Endothelial cell of umbilical vein (primary cell): Measurements from ENCODE around the gene P2RY13. TPM values are rescaled to one million over a fixed set of nuclear protein-coding genes. Genes with fewer than 3 reads are reported as not detected.

Experiments used
- BruUV-seq: library from RNA; stranded (reverse); fragments of 400-500 nt; replicated peaks from 2 replicates; lab custom pipeline; 2021; lab: Mats Ljungman, UMichigan
- CTCF ChIA-PET: fragments of 300-600, 350-600 bp; sonication (Branson Sonifier 250); formaldehyde crosslinking; loops from one replicate; lab custom pipeline; 2021; ENCODE audit warnings: antibody characterized with exemption, inconsistent platforms; lab: Charles Lee
- POLR2A ChIA-PET: fragments of 300-600, 350-600 bp; sonication (Branson Sonifier 250); formaldehyde crosslinking; loops from one replicate; lab custom pipeline; 2021; ENCODE audit warnings: antibody characterized with exemption, inconsistent platforms; lab: Charles Lee
- DNase-seq: peaks from one replicate; pipeline ENCODE4 v3.0.0-alpha.2; 2011; ENCODE audit warnings: low read depth, low spot score
- FAIRE-seq: peaks from 2 replicates; lab custom pipeline; 2011; peaks lifted over from hg19 to GRCh38; lab: Jason Lieb, UNC
- H2AFZ ChIP-seq: 2 replicates; pipeline ENCODE4 v1.6.0; 2012; ENCODE audit warnings: low read depth, low read length, control low read depth, inconsistent platforms
- H3K27ac ChIP-seq: 2 replicates; pipeline ENCODE4 v1.5.1; 2011; ENCODE audit warnings: low read depth, mild to moderate bottlenecking, control low read depth, low read length, moderate library complexity; ENCODE audit not compliant: insufficient read depth
- H3K27me3 ChIP-seq, 2 experiments: 2 replicates each; pipeline versions ENCODE4 v1.6.0 to v1.6.1; 2011; ENCODE audit warnings: low read length in 2 of 2, mixed read lengths in 1 of 2; ENCODE audit not compliant: control insufficient read depth in 2 of 2, insufficient read depth in 2 of 2
- H3K36me3 ChIP-seq, 2 experiments: 2 replicates in 1 of 2; 3 replicates in 1 of 2; pipeline ENCODE4 v1.5.1; 2011; ENCODE audit warnings: low read length in 2 of 2, mild to moderate bottlenecking in 1 of 2, moderate library complexity in 1 of 2; ENCODE audit not compliant: control insufficient read depth in 2 of 2, insufficient read depth in 2 of 2; ENCODE audit errors: extremely low read depth in 1 of 2
- H3K4me1 ChIP-seq: 3 replicates; pipeline ENCODE4 v1.5.1; 2011; ENCODE audit warnings: mild to moderate bottlenecking, low read length; ENCODE audit not compliant: control insufficient read depth, insufficient read depth; ENCODE audit errors: extremely low read depth
- H3K4me2 ChIP-seq: 2 replicates; pipeline ENCODE4 v1.6.1; 2011; ENCODE audit warnings: low read length, control low read depth, mixed read lengths; ENCODE audit not compliant: insufficient read depth
- H3K4me3 ChIP-seq, 3 experiments: fragments of 200-600 bp in 1 of 3; sonication (generic), shearing (Covaris generic) in 1 of 3; replicated peaks in 1 of 3; 2 replicates each; pipeline ENCODE4 v1.5.1; 2011 to 2016; ENCODE audit warnings: control low read depth in 3 of 3, low read length in 3 of 3, mild to moderate bottlenecking in 2 of 3, inconsistent platforms in 1 of 3, low read depth in 1 of 3, moderate library complexity in 1 of 3; ENCODE audit not compliant: insufficient read depth in 1 of 3
- H3K79me2 ChIP-seq: 2 replicates; pipeline ENCODE4 v1.6.0; 2012; ENCODE audit warnings: low read length, inconsistent platforms; ENCODE audit not compliant: control insufficient read depth, insufficient read depth
- H3K9ac ChIP-seq: replicated peaks from 2 replicates; pipeline ENCODE3; 2011; ENCODE audit warnings: low read length, control low read depth; ENCODE audit not compliant: insufficient read depth; ENCODE audit errors: extremely low read depth
- H3K9me1 ChIP-seq: replicated peaks from 3 replicates; pipeline ENCODE4 v1.6.0; 2011; ENCODE audit warnings: mild to moderate bottlenecking, low read length; ENCODE audit not compliant: control insufficient read depth, insufficient read depth; ENCODE audit errors: extremely low read depth
- H3K9me3 ChIP-seq: replicated peaks from 2 replicates; pipeline ENCODE4 v1.5.1; 2012; ENCODE audit warnings: low read length, inconsistent platforms; ENCODE audit not compliant: control insufficient read depth, insufficient read depth
- H4K20me1 ChIP-seq: replicated peaks from 2 replicates; pipeline ENCODE3; 2011; ENCODE audit warnings: mild to moderate bottlenecking, low read length; ENCODE audit not compliant: control insufficient read depth, insufficient read depth; ENCODE audit errors: extremely low read depth
- GATA2 ChIP-seq: IDR thresholded peaks from 2 replicates; pipeline ENCODE4 v1.7.0; 2011; ENCODE audit warnings: low read depth, mild to moderate bottlenecking, moderate library complexity, mixed read lengths, low read length; ENCODE audit not compliant: insufficient read length, insufficient read depth
- JUN ChIP-seq: IDR thresholded peaks from 2 replicates; pipeline ENCODE4 v1.6.1; 2011; ENCODE audit warnings: borderline replicate concordance, low read depth; ENCODE audit not compliant: insufficient read length, insufficient read depth
- MAX ChIP-seq: IDR thresholded peaks from 2 replicates; pipeline ENCODE4 v1.6.1; 2011; ENCODE audit not compliant: insufficient read depth, insufficient read length
- MYC ChIP-seq: IDR thresholded peaks from one replicate; pipeline ENCODE4 v1.6.1; 2011; ENCODE audit warnings: mild to moderate bottlenecking, low read depth, low read length
- POLR2A ChIP-seq: IDR thresholded peaks from 2 replicates; pipeline ENCODE4 v1.6.1; 2012; ENCODE audit warnings: low read depth, mild to moderate bottlenecking, control low read depth, low read length
- POLR2AphosphoS5 ChIP-seq: IDR thresholded peaks from 2 replicates; pipeline ENCODE4 v1.6.1; 2012; ENCODE audit warnings: low read depth, mild to moderate bottlenecking, control low read depth, low read length, moderate library complexity; ENCODE audit not compliant: insufficient read depth
- dilution Hi-C: fragments of 300-500 bp; cut with MboI; formaldehyde crosslinking; loops from one replicate; pipeline ENCODE4 v1.15.0; 2019; ENCODE audit warnings: low sequenced_read_pairs; ENCODE audit not compliant: extremely low pct_ligation_motif_present
- intact Hi-C: fragments of 100-400 bp; cut with micrococcal nuclease; formaldehyde crosslinking; loops from one replicate; pipeline ENCODE4 v1.10.0; 2022
- polyA plus RNA-seq, 4 experiments: library from polyadenylated mRNA; depleted of rRNA in 3 of 4; stranded (reverse) in 3 of 4; unstranded in 1 of 4; fragments of >200 nt; gene quantifications; 2 replicates each; pipeline versions ENCODE4 v1.2.1 to v1.2.3, GENCODE V29; 2011 to 2012; ENCODE audit warnings: missing spikeins in 1 of 4
- total RNA-seq: library from RNA; stranded (reverse); gene quantifications from 2 replicates; pipeline ENCODE4 v1.2.3, GENCODE V29; 2021

P2RY13 gene
- total and polyA plus RNA-seq, 2 donors (not counting 3 experiments of a cell fraction or from before 2014, with no cell fraction given): not detected

GRCh38 chr3:151307131-151307530 lies 22.2 kb downstream of the P2RY13 start:
- Histone ChIP-seq H3K79me2 (no peaks in the 10 kb centered on the region), H3K9me1 (no peaks in the 10 kb centered on the region), H3K9ac (no peak overlapping the region), H3K4me1 (no peaks in the 10 kb centered on the region), H3K27ac (no peak overlapping the region), H4K20me1 (no peaks in the 10 kb centered on the region), H3K36me3 (no peaks in the 10 kb centered on the region), H3K27me3 (peaks cover 0 to 2% of the 10 kb centered on the region in 2 experiments), H2AFZ (no peak overlapping the region), H3K4me2 (no peak overlapping the region), H3K4me3 (no peak overlapping the region), H3K9me3 (no peaks in the 10 kb centered on the region)
- CTCF ChIA-PET: interaction anchor here (1.0 kb wide), 1 partner anchor 19 kb away, joined by 4 read pairs; no protein-coding TSS in a partner anchor
- POLR2A ChIA-PET: no interaction called here
- intact Hi-C loops (no loop called here), dilution Hi-C loops (no loop called here)
- FAIRE-seq (no peak), DNase-seq (no peak)
- no TSS peak for BruUV-seq
- no peak for TF ChIP-seq MYC

GRCh38 chr3:151306168-151306810 lies 23.1 kb downstream of the P2RY13 start:
- H3K79me2 ChIP-seq: no peaks in the 10 kb centered on the region
- FAIRE-seq (no peak), DNase-seq (no peak)
- H3K4me2 ChIP-seq: no peak overlapping the region
- no peaks in the 10 kb centered on the region for H3K9me3 ChIP-seq
- CTCF ChIA-PET: interaction anchor here (0.7 to 2.0 kb wide), 5 partner anchors 9 to 78 kb away, joined by 3 to 6 read pairs (median 3); no protein-coding TSS in a partner anchor
- no peaks in the 10 kb centered on the region for H3K36me3 ChIP-seq
- H3K4me1 ChIP-seq: no peaks in the 10 kb centered on the region
- H3K27ac ChIP-seq: no peak overlapping the region
- H2AFZ ChIP-seq: no peak overlapping the region
- intact Hi-C loops (no loop called here), dilution Hi-C loops (no loop called here)
- TF ChIP-seq GATA2: no peak
- TF ChIP-seq MAX: no peak
- TF ChIP-seq POLR2AphosphoS5: no peak
- no peak for TF ChIP-seq JUN
- no peak for TF ChIP-seq POLR2A
- TF ChIP-seq MYC: no peak
- H3K27me3 ChIP-seq: peaks cover 0 to 2% of the 10 kb centered on the region in 2 experiments
- POLR2A ChIA-PET: no interaction called here
- no TSS peak for BruUV-seq
- H3K9me1 ChIP-seq: no peaks in the 10 kb centered on the region
- no peaks in the 10 kb centered on the region for H4K20me1 ChIP-seq
- H3K9ac ChIP-seq: no peak overlapping the region
- H3K4me3 ChIP-seq: no peak overlapping the region
